OCI-LY7 (cell line): ENCODE measurements around the gene SLC11A2. TPM values are rescaled to one million over a fixed set of nuclear protein-coding genes. Genes with fewer than 3 reads are reported as not detected.
A peak's percentile ranks its signal among the peaks of the same experiment; 100 is the strongest.

Source experiments
- BruUV-seq: library from RNA; stranded (reverse); fragments of 400-500 nt; replicated peaks from 2 replicates; lab custom pipeline; 2021; lab: Mats Ljungman, UMichigan
- CTCF ChIA-PET: fragments of 300-600 bp; sonication (Branson Sonifier 250); formaldehyde crosslinking; loops from one replicate; lab custom pipeline; 2022; ENCODE audit warnings: antibody characterized with exemption; ENCODE audit not compliant: unreplicated experiment; lab: Charles Lee
- POLR2A ChIA-PET: fragments of 300-600 bp; sonication (Branson Sonifier 250); formaldehyde crosslinking; loops from one replicate; lab custom pipeline; 2022; ENCODE audit warnings: antibody characterized with exemption; lab: Charles Lee
- DNase-seq: peaks from one replicate; pipeline ENCODE4 v3.0.0-alpha.2; 2015; ENCODE audit warnings: low spot score
- H2AFZ ChIP-seq: fragments of 200-600 bp; sonication (generic), shearing (Covaris generic); 2 replicates; pipeline ENCODE4 v1.6.1; 2014; ENCODE audit warnings: mild to moderate bottlenecking, antibody characterized with exemption, low read length, moderate library complexity
- H3K27ac ChIP-seq: fragments of 200-600 bp; sonication (generic); 2 replicates; pipeline ENCODE4 v1.5.1; 2014; ENCODE audit warnings: mixed run types, low read depth, mild to moderate bottlenecking, moderate library complexity, low read length, inconsistent platforms; ENCODE audit not compliant: poor library complexity, severe bottlenecking
- H3K36me3 ChIP-seq: fragments of 200-600 bp; sonication (generic); 2 replicates; pipeline ENCODE4 v1.6.1; 2014; ENCODE audit warnings: mild to moderate bottlenecking, antibody characterized with exemption, low read length, moderate library complexity, mixed read lengths; ENCODE audit not compliant: insufficient read depth
- H3K4me1 ChIP-seq: fragments of 200-600 bp; sonication (generic); 2 replicates; pipeline ENCODE4 v1.5.1; 2014; ENCODE audit warnings: mild to moderate bottlenecking, low read length; ENCODE audit not compliant: insufficient read depth, poor library complexity, severe bottlenecking
- H3K4me2 ChIP-seq: fragments of 200-600 bp; sonication (generic); 2 replicates; pipeline ENCODE4 v1.6.1; 2014; ENCODE audit warnings: mild to moderate bottlenecking, low read length
- H3K4me3 ChIP-seq: fragments of 200-600 bp; sonication (generic); 2 replicates; pipeline ENCODE4 v1.5.1; 2014; ENCODE audit warnings: mild to moderate bottlenecking, low read depth, low read length; ENCODE audit not compliant: poor library complexity, severe bottlenecking
- H3K79me2 ChIP-seq: fragments of 200-600 bp; sonication (generic); 2 replicates; pipeline ENCODE4 v1.6.1; 2016; ENCODE audit warnings: low read depth, mild to moderate bottlenecking, low read length, moderate library complexity, mixed read lengths; ENCODE audit not compliant: insufficient read depth
- H3K9me2 ChIP-seq: fragments of 200-600 bp; sonication (generic); 2 replicates; pipeline ENCODE4 v1.6.1; 2016; ENCODE audit warnings: mild to moderate bottlenecking, low read length, mixed read lengths; ENCODE audit not compliant: insufficient read depth
- H3K9me3 ChIP-seq: fragments of 200-600 bp; sonication (generic); 2 replicates; pipeline ENCODE4 v1.6.1; 2014; ENCODE audit warnings: mild to moderate bottlenecking, mixed run types, low read length, mixed read lengths
- H4K20me1 ChIP-seq: fragments of 200-600 bp; sonication (generic); 2 replicates; pipeline ENCODE4 v1.6.1; 2014; ENCODE audit warnings: mild to moderate bottlenecking, antibody characterized with exemption, low read length, moderate library complexity, mixed read lengths; ENCODE audit not compliant: insufficient read depth
- CTCF ChIP-seq: fragments of 200-600 bp; sonication (generic); conservative IDR thresholded peaks from 2 replicates; pipeline ENCODE4 v1.5.1; 2014; ENCODE audit warnings: mild to moderate bottlenecking, antibody characterized with exemption, low read length, moderate library complexity, mixed read lengths
- EZH2phosphoT487 ChIP-seq: fragments of 200-600 bp; sonication (generic); IDR thresholded peaks from 2 replicates; pipeline ENCODE4 v1.6.1; 2018; ENCODE audit warnings: low read depth, borderline replicate concordance, mild to moderate bottlenecking, mixed run types, antibody characterized with exemption, low read length, moderate library complexity, mixed read lengths
- intact Hi-C: fragments of 100-400 bp; cut with micrococcal nuclease; formaldehyde crosslinking; loops from one replicate; pipeline ENCODE4 v1.10.0; 2022; ENCODE audit not compliant: unreplicated experiment
- total RNA-seq, 2 experiments: library from RNA; depleted of rRNA in 1 of 2; stranded (reverse); fragments of >200 nt in 1 of 2; shearing (Covaris generic) in 1 of 2; gene quantifications; 2 replicates each; pipeline ENCODE4 v1.2.3, GENCODE V29; 2014 to 2022

SLC11A2 gene
- total RNA-seq, 2 experiments from 2014 or later = 35.0 to 43.6 TPM

GRCh38 chr12:51013441-51013840 lies 12.7 kb downstream of the SLC11A2 start:
- no peak for TF ChIP-seq EZH2phosphoT487
- no peak for TF ChIP-seq CTCF
- Histone ChIP-seq H3K79me2 (peaks cover 41% of the 10 kb centered on the region; the same call in 1 of the 2 replicates), H3K9me3 (no peaks in the 10 kb centered on the region), H2AFZ (no peak overlapping the region), H3K9me2 (no peaks in the 10 kb centered on the region), H3K4me2 (no peak overlapping the region), H3K27ac (no peak overlapping the region), H4K20me1 (0 out of 2 replicates have a peak, but pooled peaks cover 4% of the 10 kb centered on the region), H3K36me3 (peaks cover 5% of the 10 kb centered on the region), H3K4me1 (no peaks in the 10 kb centered on the region), H3K4me3 (no peak overlapping the region)
- DNase-seq = no peak
- ChIA-PET POLR2A (interaction anchor here (0.7 to 2.3 kb wide), 2 partner anchors 13 to 23 kb away, joined by 5 to 8 read pairs; partner anchors contain the start of gene SLC11A2), CTCF (no interaction called here)
- BruUV-seq = no TSS peak
- intact Hi-C loops = no loop called here

GRCh38 chr12:51012570-51013236 lies 13.5 kb downstream of the SLC11A2 start:
- ChIA-PET POLR2A (interaction anchor here (0.7 to 2.3 kb wide), 2 partner anchors 13 to 23 kb away, joined by 5 to 8 read pairs; partner anchors contain the start of gene SLC11A2), CTCF (no interaction called here)
- TSS peak; percentile 30 for BruUV-seq
- Histone ChIP-seq H3K4me3 (no peak overlapping the region), H3K9me2 (no peaks in the 10 kb centered on the region), H3K27ac (no peak overlapping the region), H4K20me1 (0 out of 2 replicates have a peak, but pooled peaks cover 4% of the 10 kb centered on the region), H3K79me2 (peaks cover 35% of the 10 kb centered on the region; the same call in 1 of the 2 replicates), H3K4me1 (no peaks in the 10 kb centered on the region), H2AFZ (no peak overlapping the region), H3K4me2 (no peak overlapping the region), H3K9me3 (no peaks in the 10 kb centered on the region), H3K36me3 (peaks cover 13% of the 10 kb centered on the region)
- no peak for TF ChIP-seq CTCF
- TF ChIP-seq EZH2phosphoT487 = no peak
- no peak for DNase-seq
- intact Hi-C loops = no loop called here

- no peak overlapping the region for H3K4me2 ChIP-seq
- no peak for DNase-seq
- no peaks in the 10 kb centered on the region for H3K9me3 ChIP-seq
- H3K79me2 ChIP-seq = peaks cover 28% of the 10 kb centered on the region; the same call in 1 of the 2 replicates
- H3K9me2 ChIP-seq = no peaks in the 10 kb centered on the region
- intact Hi-C loops = no loop called here
- H3K27ac ChIP-seq = no peak overlapping the region
- H3K4me1 ChIP-seq = no peaks in the 10 kb centered on the region
- H2AFZ ChIP-seq = no peak overlapping the region
- H3K4me3 ChIP-seq = no peak overlapping the region
- peaks cover 17% of the 10 kb centered on the region for H3K36me3 ChIP-seq
- no TSS peak for BruUV-seq
- ChIA-PET POLR2A (interaction anchor here (2.3 kb wide), 1 partner anchor 14 kb away, joined by 8 read pairs; the partner anchor contains the start of gene SLC11A2), CTCF (no interaction called here)
- no peaks in the 10 kb centered on the region for H4K20me1 ChIP-seq
- TF ChIP-seq CTCF = no peak
- no peak for TF ChIP-seq EZH2phosphoT487
These were observed 14.2 kb downstream of the SLC11A2 start for GRCh38 chr12:51011955-51012354.
